ENCODE results near the gene MLXIP.

MLXIP gene

DNA sequence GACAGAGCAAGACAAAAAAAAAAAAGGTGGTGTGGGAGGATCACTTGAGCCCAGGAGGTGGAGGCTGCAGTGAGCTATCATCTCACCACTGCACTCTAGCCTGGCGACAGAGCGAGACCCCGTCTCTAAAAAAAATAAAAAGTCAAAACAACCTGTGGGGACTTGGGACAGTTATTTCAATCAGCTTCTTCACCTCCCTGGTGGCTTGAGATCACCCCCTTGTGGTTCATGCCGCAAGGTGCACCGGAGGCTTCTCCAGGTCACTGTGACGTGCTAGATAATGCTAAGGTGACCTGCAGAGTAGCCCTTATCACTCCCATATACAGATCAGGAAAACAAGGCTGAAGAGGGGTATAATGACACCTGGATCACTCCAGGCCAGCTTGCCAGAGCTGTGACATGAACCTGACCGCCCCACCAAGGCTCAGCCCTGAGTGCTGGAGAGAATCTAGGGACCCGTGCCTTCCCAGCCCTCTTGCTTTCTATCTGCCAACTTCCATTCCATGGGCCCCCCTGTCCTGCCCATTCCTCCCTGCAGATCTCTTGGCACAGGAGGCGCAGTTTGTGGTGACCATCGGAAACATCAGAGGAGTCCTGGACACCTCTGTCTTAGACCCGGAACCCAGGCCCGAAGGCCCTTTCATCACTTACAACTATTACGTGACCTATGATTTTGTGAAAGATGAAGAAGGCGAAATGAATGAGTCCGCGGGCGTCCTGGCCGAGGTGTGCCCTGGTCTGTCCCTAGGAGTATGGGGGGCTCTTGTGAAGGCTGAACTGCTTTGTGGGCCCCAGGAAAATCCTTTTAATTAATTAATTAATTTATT, 112.5 kb downstream of the MLXIP start:
- no peak overlapping the region for H3K9ac ChIP-seq (ENCODE audit: low read depth, low read length)
- no peaks in the 10 kb centered on the region for H3K36me3 ChIP-seq (ENCODE audit: insufficient read depth, low read depth, low read length)
- no peaks in the 10 kb centered on the region for H3K4me1 ChIP-seq (ENCODE audit: insufficient read depth, low read length)
- H3K27me3 ChIP-seq (ENCODE audit: insufficient read depth, low read length): no peaks in the 10 kb centered on the region
- no peak overlapping the region for H3K27ac ChIP-seq (ENCODE audit: low read length)
- no peak overlapping the region for H3K4me3 ChIP-seq (ENCODE audit: low read length)
- H3K9me3 ChIP-seq (ENCODE audit: insufficient read depth, low read depth, low read length): no peaks in the 10 kb centered on the region

DNA sequence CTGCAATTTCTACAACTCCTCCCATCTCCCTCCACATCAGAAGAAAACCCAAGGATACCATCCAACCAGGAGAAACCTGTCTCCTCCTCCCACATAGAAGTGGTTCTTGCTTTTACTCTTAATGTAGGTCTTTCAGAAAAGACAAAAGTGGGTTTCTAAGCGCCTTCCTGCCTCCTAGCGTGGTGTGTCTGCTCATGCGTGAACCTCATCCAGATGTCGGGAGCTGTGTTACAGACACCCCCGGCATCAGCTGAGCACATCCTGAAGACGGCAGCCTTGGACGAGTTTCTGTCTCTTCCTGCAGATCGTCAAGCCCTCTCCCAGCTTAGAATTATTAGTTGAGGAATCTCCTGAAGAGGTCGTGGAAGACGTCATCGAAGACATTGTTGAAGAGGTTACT, 113.9 kb downstream of the MLXIP start:
- H3K4me3 ChIP-seq (ENCODE audit: low read length): no peak overlapping the region
- no peak overlapping the region for H3K9ac ChIP-seq (ENCODE audit: low read depth, low read length)
- no peaks in the 10 kb centered on the region for H3K36me3 ChIP-seq (ENCODE audit: insufficient read depth, low read depth, low read length)
- no peaks in the 10 kb centered on the region for H3K27me3 ChIP-seq (ENCODE audit: insufficient read depth, low read length)
- no peaks in the 10 kb centered on the region for H3K9me3 ChIP-seq (ENCODE audit: insufficient read depth, low read depth, low read length)
- no peaks in the 10 kb centered on the region for H3K4me1 ChIP-seq (ENCODE audit: insufficient read depth, low read length)
- H3K27ac ChIP-seq (ENCODE audit: low read length): no peak overlapping the region

DNA sequence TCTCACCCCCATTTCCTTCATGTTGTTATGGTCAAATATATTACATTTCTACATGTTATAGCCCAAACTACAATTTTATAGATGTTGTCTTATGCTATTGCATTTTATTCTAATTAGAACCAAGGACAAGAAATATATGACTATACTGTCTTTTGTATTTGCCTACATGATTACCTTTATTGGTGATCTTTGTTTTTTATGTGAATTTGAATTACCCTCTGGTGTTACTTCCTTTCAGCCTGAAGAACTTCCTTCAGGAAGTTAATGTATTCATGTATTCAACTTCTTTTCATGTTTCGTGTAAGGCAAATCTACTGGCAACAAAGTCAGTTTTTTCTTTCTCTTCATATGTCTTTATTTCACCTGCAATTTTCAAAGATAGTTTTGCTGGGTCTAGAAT, 116.2 kb downstream of the MLXIP start:
- Histone ChIP-seq H3K4me3 (ENCODE audit: low read length) (no peak overlapping the region), H3K36me3 (ENCODE audit: insufficient read depth, low read depth, low read length) (no peaks in the 10 kb centered on the region), H3K27ac (ENCODE audit: low read length) (no peak overlapping the region), H3K27me3 (ENCODE audit: insufficient read depth, low read length) (no peaks in the 10 kb centered on the region), H3K9me3 (ENCODE audit: insufficient read depth, low read depth, low read length) (no peaks in the 10 kb centered on the region), H3K9ac (ENCODE audit: low read depth, low read length) (no peak overlapping the region), H3K4me1 (ENCODE audit: insufficient read depth, low read length) (no peaks in the 10 kb centered on the region)

DNA sequence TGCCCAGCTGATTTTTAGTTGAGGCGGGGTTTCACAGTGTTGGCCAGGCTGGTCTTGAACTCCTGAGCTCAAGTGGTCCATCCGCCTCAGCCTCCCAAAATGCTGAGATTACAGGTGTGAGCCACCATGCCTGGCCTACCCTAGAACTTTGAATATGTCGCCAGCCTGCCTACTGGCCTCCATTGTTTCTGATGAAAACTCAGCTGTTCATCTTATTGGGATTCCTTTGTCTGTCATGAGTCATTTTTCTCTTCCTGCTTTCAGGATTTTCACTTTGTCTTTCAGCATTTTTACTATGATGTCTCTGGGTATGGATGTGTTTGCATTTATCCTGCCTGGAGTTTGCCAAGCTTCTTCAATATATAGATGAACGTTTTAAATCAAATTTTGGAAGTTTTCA, 116.8 kb downstream of the MLXIP start:
- no peak overlapping the region for H3K27ac ChIP-seq (ENCODE audit: low read length)
- H3K9me3 ChIP-seq (ENCODE audit: insufficient read depth, low read depth, low read length): no peaks in the 10 kb centered on the region
- H3K9ac ChIP-seq (ENCODE audit: low read depth, low read length): no peak overlapping the region
- no peaks in the 10 kb centered on the region for H3K36me3 ChIP-seq (ENCODE audit: insufficient read depth, low read depth, low read length)
- no peak overlapping the region for H3K4me3 ChIP-seq (ENCODE audit: low read length)
- no peaks in the 10 kb centered on the region for H3K4me1 ChIP-seq (ENCODE audit: insufficient read depth, low read length)
- H3K27me3 ChIP-seq (ENCODE audit: insufficient read depth, low read length): no peaks in the 10 kb centered on the region
